DMS153 treated with DMSO at 0.1 percent for 48 hours (cell line): ENCODE data around the gene LCT.
"Not testable (repeated sequence)": the region's sequence is repeated elsewhere in the genome, so short reads cannot be mapped to it uniquely, and the experiment has no call there.

Experiments
- DNase-seq: peaks from one replicate; lab custom pipeline; 2025; ENCODE audit not compliant: unreplicated experiment; lab: John Stamatoyannopoulos, UW

Gene LCT

GRCh38 chr2:135832891-135833290 is 4.1 kb downstream of the LCT start:
- no peak for DNase-seq

GRCh38 chr2:135831180-135831812 is 5.7 kb downstream of the LCT start:
- DNase-seq: no peak

GRCh38 chr2:135829378-135830135 is 7.4 kb downstream of the LCT start:
- no peak for DNase-seq

- DNase-seq: no peak
Measured at GRCh38 chr2:135826544-135826943, 10.4 kb downstream of the LCT start.

GRCh38 chr2:135825550-135826176 is 11.3 kb downstream of the LCT start:
- DNase-seq: no peak

GRCh38 chr2:135825131-135825530 is 11.9 kb downstream of the LCT start:
- no peak for DNase-seq

- no peak for DNase-seq
Measured at GRCh38 chr2:135822855-135823254, 14.1 kb downstream of the LCT start.

- DNase-seq: no peak
Measured at GRCh38 chr2:135821190-135821589, 15.8 kb downstream of the LCT start.

GRCh38 chr2:135820003-135820618 is 16.9 kb downstream of the LCT start:
- DNase-seq: no peak

GRCh38 chr2:135818937-135819610 is 17.9 kb downstream of the LCT start:
- DNase-seq: no peak

- no peak for DNase-seq
Measured at GRCh38 chr2:135817951-135818350, 19.0 kb downstream of the LCT start.

GRCh38 chr2:135817466-135817865 is 19.5 kb downstream of the LCT start:
- no peak for DNase-seq

- no peak for DNase-seq
Measured at GRCh38 chr2:135815269-135815668, 21.7 kb downstream of the LCT start.

GRCh38 chr2:135812907-135813511 is 24.0 kb downstream of the LCT start:
- no peak for DNase-seq

- DNase-seq: not testable (repeated sequence)
Measured at GRCh38 chr2:135807874-135808273, 29.1 kb downstream of the LCT start.

- no peak for DNase-seq
Measured at GRCh38 chr2:135803278-135803677, 33.7 kb downstream of the LCT start.

- no peak for DNase-seq
Measured at GRCh38 chr2:135802350-135802749, 34.6 kb downstream of the LCT start.

- no peak for DNase-seq
Measured at GRCh38 chr2:135800513-135801460, 36.2 kb downstream of the LCT start.

GRCh38 chr2:135799738-135800137 is 37.2 kb downstream of the LCT start:
- no peak for DNase-seq

- no peak for DNase-seq
Measured at GRCh38 chr2:135798762-135799161, 38.2 kb downstream of the LCT start.
